NCI-H1105 (cell line): Measurements from ENCODE around the gene RPTOR.
"Not testable (repeated sequence)": the region's sequence is repeated elsewhere in the genome, so short reads cannot be mapped to it uniquely, and the experiment has no call there.

ENCODE experiments used
- DNase-seq: peaks from one replicate; lab custom pipeline; 2025; lab: John Stamatoyannopoulos, UW

Gene RPTOR

DNA sequence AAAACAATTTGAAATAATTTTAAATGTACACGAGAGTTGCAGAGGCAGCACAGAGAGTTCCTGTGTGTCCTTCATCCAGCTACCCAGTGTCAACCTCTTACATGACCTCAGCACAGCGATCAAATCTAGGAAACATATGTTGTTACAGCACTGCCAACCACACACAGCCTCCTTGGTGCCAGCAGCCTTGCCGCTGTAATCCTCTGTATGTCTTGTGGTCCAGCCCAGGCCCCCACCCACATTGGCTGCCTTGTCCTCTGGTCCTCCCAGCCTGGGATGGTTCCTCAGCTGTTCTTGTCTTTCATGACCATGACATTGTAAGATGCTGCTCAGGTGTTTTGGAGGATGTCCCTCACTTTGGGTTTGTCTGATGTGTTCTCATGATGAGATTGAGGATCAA lies 178.0 kb downstream of the RPTOR start:
- DNase-seq, result no peak

- no peak for DNase-seq
Measured at GRCh38 chr17:80724775-80725266, 180.2 kb downstream of the RPTOR start.

- DNase-seq, result no peak
Measured at GRCh38 chr17:80725517-80725916, 180.9 kb downstream of the RPTOR start.

DNA sequence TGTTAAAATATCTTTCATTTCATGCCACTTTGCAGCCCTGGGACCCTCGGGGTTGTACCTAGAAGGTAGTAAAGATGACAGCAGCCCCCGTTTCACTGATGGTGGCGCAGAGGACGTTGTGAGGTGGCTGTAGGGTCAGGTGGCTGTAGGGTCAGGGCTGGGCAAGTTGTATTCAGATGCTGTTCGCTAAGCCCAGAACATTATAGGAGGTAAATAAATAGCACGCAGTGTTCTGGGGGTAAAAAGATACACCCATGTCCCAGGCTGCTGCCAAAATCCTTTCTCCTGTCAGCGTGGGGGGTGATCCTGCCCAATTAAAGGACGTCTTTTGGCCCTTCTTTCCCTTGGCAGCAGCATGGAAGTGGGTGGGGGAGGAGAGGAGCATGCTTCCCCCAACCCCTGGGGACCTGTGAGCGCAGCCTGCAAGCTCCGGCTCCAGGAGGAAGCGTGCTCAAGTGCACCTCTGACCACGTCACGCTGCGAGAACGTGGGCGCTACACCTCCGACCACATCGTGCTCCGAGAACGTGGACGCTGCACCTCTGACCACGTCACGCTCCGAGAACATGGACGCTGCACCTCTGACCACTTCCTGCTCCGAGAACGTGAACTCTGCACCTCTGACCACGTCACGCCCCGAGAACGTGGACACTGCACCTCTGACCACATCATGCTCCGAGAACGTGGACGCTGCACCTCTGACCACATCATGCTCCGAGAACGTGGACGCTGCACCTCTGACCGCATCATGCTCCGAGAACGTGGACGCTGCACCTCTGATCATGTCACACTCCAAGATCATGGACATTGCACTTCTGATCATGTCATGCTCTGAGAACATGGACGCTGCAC lies 182.1 kb downstream of the RPTOR start:
- DNase-seq, result no peak

GRCh38 chr17:80727409-80727755 lies 182.7 kb downstream of the RPTOR start:
- no peak for DNase-seq

DNA sequence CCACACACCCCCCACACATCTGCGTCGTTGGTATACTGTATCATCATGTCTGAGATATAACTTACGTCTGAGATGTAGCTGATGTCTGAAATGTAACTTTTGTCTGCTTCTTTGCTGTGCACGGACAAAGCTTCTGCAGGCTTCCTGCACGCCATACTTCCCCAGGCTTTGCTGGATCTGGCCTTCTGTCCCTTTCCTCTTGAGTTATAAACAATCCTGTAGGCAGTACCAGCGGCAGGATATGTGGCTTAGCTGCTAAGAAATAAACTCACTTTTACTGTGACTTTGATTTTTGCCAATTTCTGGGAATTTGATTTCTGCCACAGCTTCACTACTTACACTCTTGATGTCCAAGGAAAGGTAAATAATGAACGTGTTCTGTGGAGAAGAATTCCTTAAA lies 184.4 kb downstream of the RPTOR start:
- no peak for DNase-seq

- no peak for DNase-seq
Measured at GRCh38 chr17:80729761-80730160, 185.1 kb downstream of the RPTOR start.

GRCh38 chr17:80730739-80731138 lies 186.1 kb downstream of the RPTOR start:
- DNase-seq, result no peak

DNA sequence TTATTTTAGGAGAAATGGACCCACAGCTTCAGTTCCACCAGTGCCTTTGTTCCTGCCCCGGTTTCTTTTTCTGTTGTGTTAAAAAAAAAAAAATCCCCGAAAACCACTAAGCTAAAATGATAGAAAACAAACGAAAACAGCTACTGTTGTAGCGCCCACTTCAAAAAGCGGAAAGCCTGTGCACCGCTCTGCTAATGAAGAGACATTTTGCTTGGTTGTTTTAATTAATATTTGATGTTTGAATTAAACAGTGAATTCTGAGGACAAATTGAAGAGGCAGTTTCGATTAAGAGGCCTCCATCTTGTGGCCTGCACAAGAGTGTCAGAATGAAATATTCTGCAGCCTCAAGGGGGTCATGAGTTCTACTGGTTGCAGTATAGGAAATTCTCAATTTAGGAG lies 186.7 kb downstream of the RPTOR start:
- DNase-seq, result no peak

- DNase-seq, result no peak
Measured at GRCh38 chr17:80732268-80732667, 187.6 kb downstream of the RPTOR start.

DNA sequence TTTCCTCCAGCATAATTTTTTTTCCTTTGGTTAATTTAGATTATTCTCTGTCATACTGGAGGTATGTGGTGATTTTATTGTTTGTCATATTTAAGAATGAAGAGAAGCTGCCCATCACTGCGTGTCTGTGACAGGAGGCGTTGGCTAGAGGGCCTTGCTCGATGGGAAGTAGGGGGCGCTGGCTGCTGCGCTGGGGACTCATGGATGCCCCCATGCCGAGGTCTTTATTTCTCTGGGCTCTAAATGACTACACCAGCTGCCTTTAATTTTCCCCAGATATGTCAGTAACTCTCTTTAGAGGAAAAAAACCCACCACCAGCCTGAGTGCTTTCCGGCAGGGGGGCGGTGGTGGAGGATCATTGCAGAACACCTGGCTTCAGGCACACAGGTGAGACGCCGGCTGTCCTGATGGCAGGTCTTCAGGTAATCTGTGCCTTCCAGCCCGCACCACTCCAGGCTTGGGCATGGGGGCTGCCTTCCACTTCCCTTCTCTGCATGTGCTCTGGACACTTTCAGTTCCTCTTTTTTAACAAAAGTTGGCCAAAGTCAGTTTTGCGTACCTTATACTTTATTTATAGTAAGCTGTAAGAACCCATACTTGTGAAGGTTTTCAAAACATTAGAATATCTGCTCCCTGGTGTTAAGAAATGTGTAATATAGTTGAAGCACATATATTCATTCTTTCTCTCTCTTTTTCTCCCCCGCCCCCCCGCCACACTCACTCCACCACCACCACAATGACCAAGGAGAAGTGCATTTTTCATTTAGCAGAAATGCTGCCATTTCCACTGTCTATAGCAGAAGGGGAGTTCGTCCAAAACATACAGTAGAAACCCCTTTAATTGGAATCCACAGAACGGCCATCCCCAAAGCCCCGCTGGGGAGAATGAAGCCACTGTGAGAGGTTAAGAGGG lies 192.7 kb downstream of the RPTOR start:
- no peak for DNase-seq

- no peak for DNase-seq
Measured at GRCh38 chr17:80738020-80738808, 193.6 kb downstream of the RPTOR start.

DNA sequence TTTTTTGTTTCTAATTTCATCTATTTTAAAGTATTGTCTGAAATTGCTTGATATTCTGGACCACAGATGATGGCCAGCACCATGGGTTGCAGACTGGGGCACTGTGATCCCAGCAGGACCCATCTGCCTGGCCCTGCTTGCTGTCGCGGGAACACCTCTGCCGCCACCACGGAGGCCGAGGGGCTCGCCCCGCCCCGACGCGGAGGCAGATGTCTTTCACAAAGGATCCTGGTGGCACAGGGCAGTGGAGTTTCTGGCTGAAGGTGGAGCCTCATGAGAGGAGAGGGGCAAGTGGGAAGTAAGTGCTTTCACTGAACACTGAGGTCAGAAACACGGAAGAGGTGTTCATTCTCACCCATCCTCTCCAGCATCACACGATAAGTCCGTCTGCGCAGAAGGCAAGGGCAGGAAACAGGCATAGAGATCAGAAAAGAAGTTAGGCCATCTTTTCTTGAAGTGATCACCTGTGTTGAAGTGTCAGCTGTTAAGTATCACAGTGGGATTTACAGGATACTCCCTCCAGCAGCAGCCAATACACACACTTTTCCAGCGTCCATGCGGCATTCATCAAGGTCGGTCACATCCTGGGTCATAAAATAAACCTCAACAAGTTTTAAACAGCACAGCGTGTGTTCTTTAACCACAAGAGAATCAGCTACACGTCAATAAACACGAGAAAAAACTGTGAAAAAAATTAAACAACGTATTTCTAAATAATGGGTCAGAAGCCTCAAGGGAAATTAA lies 194.5 kb downstream of the RPTOR start:
- no peak for DNase-seq

DNA sequence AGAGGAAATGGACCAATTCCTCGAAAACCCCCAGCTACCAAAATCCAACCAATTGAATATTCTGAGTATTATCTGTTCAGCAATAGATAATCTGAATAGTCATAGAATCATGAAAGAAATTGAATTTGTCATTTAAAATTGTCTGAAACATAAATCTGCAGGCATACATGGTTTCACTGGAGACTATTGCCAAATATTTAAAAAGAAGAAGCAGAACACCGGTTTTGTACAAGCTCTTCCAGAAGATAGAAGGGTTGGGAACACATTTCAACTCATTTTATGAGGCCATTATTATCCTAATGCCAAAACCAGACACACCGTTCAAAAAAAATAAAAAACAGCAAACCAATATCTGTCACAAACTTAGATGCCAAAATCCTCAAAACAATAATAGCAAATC lies 195.5 kb downstream of the RPTOR start:
- DNase-seq, result no peak

- no peak for DNase-seq
Measured at GRCh38 chr17:80742091-80742490, 197.5 kb downstream of the RPTOR start.

DNA sequence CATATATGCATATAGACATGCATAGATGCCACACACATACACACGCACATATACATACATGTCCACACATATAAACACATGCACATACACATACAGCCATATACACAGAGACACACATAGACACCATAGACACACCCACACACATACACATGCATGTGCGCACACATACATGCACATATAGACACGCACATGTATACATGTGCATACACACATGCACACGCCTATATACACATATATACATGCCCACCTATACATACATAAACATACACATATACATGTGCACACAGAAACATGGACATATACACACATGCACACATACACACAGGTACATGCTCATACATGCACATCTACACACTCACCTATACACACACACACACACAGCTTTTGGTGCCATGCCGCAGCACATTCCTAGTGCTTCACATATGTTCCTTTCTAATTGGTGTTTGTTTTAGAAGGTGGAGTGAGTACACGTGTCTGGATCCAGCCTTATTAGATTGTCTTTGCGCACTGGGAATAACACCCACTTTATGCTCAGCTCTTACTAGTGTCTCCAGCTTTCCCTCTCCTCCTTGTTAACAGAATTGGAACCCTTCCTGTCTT lies 198.0 kb downstream of the RPTOR start:
- DNase-seq, result no peak

DNA sequence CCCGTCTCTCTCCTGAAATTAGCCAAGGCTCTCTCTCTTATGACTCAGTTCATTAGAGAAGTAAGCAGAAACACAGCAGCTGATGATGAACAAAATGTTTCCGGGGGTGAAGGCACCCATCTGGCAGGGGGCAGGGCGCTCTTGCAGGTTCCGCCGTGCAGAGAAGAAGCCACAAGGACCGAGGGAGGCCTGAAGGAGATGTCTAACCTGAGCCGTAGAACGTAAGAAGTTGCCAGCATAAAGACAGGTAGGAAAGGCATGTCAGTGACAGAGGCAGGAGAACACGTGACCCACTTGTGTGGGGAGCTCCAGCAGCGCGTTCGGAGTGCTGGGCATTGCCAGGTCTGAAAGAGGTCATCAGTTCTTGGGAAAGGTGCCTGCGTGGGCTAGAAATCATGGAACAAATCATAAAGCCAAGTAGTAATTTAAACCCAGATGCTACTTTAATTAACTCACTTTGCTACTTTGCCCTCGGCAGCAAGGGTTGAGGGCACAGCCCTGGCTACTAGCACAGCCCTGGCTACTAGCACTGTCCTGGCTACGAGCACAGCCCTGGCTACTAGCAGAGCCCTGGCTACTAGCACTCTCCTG lies 198.6 kb downstream of the RPTOR start:
- no peak for DNase-seq

DNA sequence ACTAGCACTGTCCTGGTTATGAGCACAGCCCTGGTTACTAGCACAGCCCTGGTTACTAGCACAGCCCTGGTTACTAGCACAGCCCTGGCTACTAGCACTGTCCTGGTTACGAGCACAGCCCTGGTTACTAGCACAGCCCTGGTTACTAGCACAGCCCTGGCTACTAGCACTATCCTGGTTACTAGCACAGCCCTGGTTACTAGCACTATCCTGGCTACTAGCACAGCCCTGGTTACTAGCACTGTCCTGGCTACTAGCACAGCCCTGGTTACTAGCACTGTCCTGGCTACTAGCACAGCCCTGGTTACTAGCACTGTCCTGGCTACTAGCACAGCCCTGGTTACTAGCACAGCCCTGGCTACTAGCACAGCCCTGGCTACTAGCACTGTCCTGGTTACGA lies 199.3 kb downstream of the RPTOR start:
- DNase-seq, result not testable (repeated sequence)

GRCh38 chr17:80744725-80745124 lies 200.1 kb downstream of the RPTOR start:
- not testable (repeated sequence) for DNase-seq

GRCh38 chr17:80745183-80745582 lies 200.5 kb downstream of the RPTOR start:
- DNase-seq, result no peak
